Activated T-helper 1 cell treated with anti-CD3 and anti-CD28 coated beads, Interleukin-12 subunit alpha, Interleukin-12 subunit beta, Interleukin-2, Interleukin-4 antibody, amounts not matched to agents 30 ng/mL and 10 ng/mL and 1 ng/mL, durations not matched to agents 14 hours and 24 hours and 36 hours (primary cell): ENCODE data around the gene MRPL53. TPM values are rescaled to one million over a fixed set of nuclear protein-coding genes. Genes with fewer than 3 reads are reported as not detected.

ENCODE experiments used
- DNase-seq: peaks from one replicate; pipeline ENCODE4 v3.0.0; 2021; ENCODE audit warnings: low spot score
- H3K27ac Mint-ChIP-seq: one replicate; pipeline ENCODE4 v1.8.0; 2021; ENCODE audit warnings: mild to moderate bottlenecking, mixed read lengths
- H3K27me3 Mint-ChIP-seq: one replicate; pipeline ENCODE4 v1.8.0; 2022; ENCODE audit warnings: mild to moderate bottlenecking, moderate library complexity, mixed read lengths; ENCODE audit not compliant: insufficient read depth
- H3K36me3 Mint-ChIP-seq: one replicate; pipeline ENCODE4 v1.8.0; 2021; ENCODE audit warnings: low read depth, mixed read lengths
- H3K4me1 Mint-ChIP-seq: one replicate; pipeline ENCODE4 v1.8.0; 2021; ENCODE audit warnings: low read depth, mixed read lengths
- H3K4me3 Mint-ChIP-seq: one replicate; pipeline ENCODE4 v1.8.0; 2021; ENCODE audit warnings: mild to moderate bottlenecking, moderate library complexity, mixed read lengths
- H3K9me3 Mint-ChIP-seq: one replicate; pipeline ENCODE4 v1.8.0; 2021; ENCODE audit warnings: mixed read lengths
- intact Hi-C: fragments of 100-400 bp; cut with micrococcal nuclease; formaldehyde crosslinking; loops from one replicate; pipeline ENCODE4 v1.15.1; 2024
- total RNA-seq: library from RNA; stranded (reverse); gene quantifications from 2 replicates; pipeline ENCODE4 v1.2.3, GENCODE V29; 2022

The MRPL53 gene
- total RNA-seq, 1 donor from 2014 or later = 124 TPM

DNA sequence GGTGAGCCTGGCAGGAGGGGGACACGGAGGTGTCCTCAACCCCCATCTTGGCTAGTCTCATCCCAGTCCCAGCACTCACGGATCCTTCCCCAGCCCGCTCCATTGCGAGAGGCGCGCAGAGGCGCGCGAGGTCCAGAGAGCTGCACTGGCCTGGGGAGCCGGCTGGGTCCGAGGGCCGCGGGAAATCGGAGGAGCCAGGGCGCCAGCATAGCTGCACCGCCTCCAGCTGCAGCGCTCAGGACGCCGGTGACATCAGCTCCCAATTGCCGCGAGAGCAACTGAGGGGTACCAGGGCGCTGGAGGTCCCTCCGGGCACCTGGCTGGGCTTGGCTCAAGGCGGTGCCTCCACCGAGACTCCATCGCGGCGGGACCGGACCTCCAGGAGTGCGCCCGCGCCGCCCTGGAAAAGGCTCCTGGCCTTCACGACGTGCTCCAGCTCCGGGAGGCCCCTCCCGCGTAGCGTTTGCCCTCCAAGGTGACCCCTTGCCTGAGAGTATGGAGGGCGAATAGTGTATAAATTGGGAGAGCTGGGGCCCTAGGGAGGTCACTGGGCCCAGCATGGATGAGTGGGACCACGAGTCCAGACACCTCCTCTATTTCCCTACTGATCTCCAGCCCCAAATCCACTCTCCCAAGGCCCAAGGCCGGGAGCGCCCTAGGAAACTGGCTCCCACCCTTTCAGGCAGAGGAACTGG is 36.2 kb downstream of the MRPL53 start:
- H3K4me3 Mint-ChIP-seq = no peak overlapping the region
- H3K27ac Mint-ChIP-seq = no peak overlapping the region
- intact Hi-C loops = no loop called here
- H3K4me1 Mint-ChIP-seq = peaks cover 12% of the 10 kb centered on the region
- H3K27me3 Mint-ChIP-seq = peaks cover 12% of the 10 kb centered on the region
- H3K9me3 Mint-ChIP-seq = no peaks in the 10 kb centered on the region
- H3K36me3 Mint-ChIP-seq = no peaks in the 10 kb centered on the region
- DNase-seq = no peak

DNA sequence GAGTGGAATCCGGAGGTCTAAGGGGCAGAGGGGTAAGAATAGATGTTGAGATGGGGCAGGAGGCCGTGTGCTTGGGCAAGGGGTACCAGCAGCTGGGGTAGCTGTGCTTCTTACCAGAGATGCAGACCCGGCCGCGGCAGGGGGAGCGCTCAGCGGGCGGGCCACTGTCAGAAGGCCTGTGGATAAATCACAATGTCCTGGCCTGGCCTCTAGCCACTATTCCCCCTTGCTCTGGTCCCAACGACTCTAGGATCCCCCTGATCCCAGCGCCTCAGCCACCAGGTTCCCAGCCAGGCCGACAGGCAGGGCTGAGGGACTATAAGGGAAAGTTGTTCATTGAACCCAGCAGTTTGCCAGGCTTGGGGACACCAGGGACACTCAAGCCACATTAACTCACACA is 42.0 kb downstream of the MRPL53 start:
- DNase-seq = no peak
- Mint-ChIP-seq H3K27ac (no peak overlapping the region), H3K9me3 (no peaks in the 10 kb centered on the region), H3K36me3 (peaks cover 10% of the 10 kb centered on the region), H3K4me3 (no peak overlapping the region), H3K4me1 (no peaks in the 10 kb centered on the region), H3K27me3 (no peaks in the 10 kb centered on the region)
- intact Hi-C loops = no loop called here

DNA sequence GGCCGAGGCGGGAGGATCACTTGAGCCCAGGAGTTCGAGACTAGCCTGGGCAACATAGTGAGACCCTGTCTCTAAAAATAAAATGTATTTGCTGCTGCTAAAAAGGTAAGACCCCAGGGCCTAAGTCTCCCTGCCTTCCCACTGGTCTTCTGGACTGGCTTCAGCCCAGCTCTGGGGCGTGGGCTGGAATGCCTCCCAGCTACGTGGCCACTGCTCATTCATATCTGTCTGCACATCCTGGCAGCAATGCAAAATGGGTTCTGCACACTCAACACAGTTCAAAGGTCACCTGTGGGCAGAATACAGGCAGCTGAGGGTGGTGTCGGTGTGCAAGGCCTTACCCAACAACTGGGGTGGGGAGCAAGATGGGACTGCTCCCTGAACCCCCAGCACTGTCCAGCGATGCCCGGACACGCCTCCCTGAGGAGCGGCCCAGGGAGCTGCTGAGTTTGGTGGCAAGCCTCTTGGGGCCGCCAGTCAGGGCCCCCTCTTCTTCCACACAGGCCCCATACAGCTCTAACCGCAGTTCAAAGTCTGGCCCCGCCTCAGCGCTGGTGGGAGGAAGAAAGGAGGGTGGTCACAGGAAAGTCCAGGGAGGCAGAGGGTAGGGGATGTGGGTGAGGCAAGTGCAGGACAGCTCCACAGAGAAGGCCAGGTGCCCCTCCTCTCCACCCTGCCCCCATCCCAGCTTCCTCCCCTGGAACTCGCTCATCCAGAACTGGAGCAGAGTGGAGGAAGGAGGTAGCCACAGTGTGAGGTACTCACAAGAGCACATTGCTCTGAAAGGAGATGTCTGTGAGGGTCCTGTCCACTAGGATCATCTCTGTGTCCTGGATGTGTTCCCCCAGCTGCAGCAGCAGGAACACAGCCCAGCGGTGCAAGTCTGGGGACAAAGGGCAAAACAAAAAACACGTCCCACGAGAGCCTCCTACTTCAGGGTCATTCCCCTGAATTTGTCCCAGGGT is 42.7 kb downstream of the MRPL53 start:
- H3K27ac Mint-ChIP-seq = no peak overlapping the region
- DNase-seq = no peak
- H3K36me3 Mint-ChIP-seq = peaks cover 17% of the 10 kb centered on the region
- no peak overlapping the region for H3K4me3 Mint-ChIP-seq
- no peaks in the 10 kb centered on the region for H3K9me3 Mint-ChIP-seq
- no peaks in the 10 kb centered on the region for H3K4me1 Mint-ChIP-seq
- intact Hi-C loops = loop anchor here (10.0 kb wide), 1 partner anchor 225 kb away; the partner anchor contains the start of gene SEMA4F
- no peaks in the 10 kb centered on the region for H3K27me3 Mint-ChIP-seq

DNA sequence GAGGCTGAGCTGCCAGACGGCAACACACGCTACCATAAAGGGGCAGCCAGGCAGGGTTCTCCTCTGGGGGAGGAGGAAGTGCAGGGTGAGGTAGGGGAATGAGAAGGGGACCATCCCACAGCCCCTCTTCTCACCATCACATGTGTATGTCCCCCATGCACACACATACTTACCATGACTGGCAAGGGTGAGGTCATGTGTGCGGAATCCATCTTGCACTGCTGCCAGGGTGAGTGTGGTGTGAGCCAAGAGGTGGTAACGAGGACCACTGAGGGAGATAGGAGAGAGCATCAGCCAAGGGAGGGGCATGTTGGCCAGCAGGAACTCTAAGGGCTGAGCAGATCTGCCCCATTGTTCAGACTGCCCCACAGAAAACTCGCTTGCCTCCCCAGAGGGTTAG is 43.8 kb downstream of the MRPL53 start:
- no peaks in the 10 kb centered on the region for H3K27me3 Mint-ChIP-seq
- DNase-seq = no peak
- H3K4me3 Mint-ChIP-seq = no peak overlapping the region
- H3K4me1 Mint-ChIP-seq = peaks cover 2% of the 10 kb centered on the region
- H3K36me3 Mint-ChIP-seq = peaks cover 18% of the 10 kb centered on the region
- intact Hi-C loops = loop anchor here (10.0 kb wide), 1 partner anchor 226 kb away; the partner anchor contains the start of gene SEMA4F
- no peak overlapping the region for H3K27ac Mint-ChIP-seq
- H3K9me3 Mint-ChIP-seq = no peaks in the 10 kb centered on the region

DNA sequence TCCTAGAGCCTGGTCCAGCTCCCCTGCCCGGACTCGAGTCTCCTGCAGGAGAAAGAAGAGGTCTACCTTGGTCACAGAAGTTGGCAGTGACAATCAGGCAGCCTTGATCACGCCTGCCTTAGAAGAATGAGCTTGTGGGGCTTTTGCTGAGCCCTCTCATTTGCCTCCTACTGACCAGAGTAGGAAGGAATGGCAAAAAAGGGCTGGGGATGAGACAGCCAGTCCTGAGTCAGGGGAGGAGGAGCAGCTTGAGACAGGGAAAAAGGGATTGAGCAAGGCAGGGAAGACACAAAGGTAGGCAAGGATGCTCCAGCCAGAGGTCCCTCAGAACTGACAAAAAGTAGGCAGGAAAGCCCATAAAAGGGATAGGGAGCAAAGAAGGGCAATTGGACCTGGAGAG is 44.9 kb downstream of the MRPL53 start:
- intact Hi-C loops = loop anchor here (10.0 kb wide), 1 partner anchor 227 kb away; the partner anchor contains the start of gene SEMA4F
- Mint-ChIP-seq H3K27ac (no peak overlapping the region), H3K36me3 (peaks cover 25% of the 10 kb centered on the region), H3K4me3 (no peak overlapping the region), H3K27me3 (no peaks in the 10 kb centered on the region), H3K4me1 (peaks cover 13% of the 10 kb centered on the region), H3K9me3 (no peaks in the 10 kb centered on the region)
- DNase-seq = no peak

DNA sequence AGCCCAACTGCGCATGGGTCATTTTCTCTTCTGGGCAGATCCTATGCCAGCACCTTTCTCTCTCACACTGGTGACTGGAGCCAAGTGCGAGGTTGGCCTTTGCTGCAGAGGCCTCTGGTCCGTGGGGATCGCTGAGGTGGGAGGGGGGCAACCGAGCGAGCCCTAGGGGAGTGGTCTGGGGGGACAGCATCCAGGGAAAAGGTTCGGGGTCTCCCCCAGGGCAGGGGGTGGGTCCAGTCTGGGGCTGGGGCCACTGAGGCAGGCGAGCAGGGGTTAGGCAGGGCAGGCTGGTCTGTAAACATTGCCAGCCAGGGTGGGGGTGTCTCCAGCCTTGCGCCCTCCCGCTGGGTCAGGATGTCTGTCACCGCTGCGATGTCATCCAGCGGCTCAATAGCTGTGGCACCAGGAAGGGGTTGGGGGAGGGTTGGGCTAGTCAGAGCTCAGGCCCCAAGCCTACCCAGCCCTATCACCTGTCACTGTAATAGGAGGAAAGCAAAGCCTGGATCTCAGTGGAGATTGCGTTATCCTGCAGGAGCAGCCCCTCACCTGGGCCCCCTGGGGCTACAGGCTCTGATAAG is 46.2 kb downstream of the MRPL53 start:
- Mint-ChIP-seq H3K27ac (no peak overlapping the region), H3K4me1 (peaks cover 14% of the 10 kb centered on the region), H3K4me3 (no peak overlapping the region), H3K36me3 (peaks cover 25% of the 10 kb centered on the region), H3K9me3 (no peaks in the 10 kb centered on the region), H3K27me3 (no peaks in the 10 kb centered on the region)
- intact Hi-C loops = loop anchor here (10.0 kb wide), 1 partner anchor 229 kb away; the partner anchor contains the start of gene SEMA4F
- no peak for DNase-seq

DNA sequence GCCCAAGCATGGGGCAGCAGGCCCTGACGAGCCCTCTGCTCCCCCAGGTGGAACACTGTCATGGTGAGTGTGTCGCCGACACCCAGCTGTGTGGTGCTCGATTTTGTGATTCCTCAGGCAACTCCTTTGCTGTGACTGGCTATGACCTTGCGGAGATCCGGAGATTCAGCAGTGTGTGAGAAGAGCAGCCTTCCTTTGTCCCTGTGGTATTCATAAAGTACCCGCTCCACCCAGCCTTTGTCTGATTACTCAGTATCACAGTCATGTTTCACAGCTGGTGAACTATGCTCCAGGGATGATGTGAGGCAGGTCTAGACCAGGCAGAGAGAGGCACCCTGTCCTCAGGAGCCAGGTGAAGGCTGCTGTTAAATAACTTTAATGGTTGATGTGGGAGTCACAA is 47.0 kb downstream of the MRPL53 start:
- H3K27me3 Mint-ChIP-seq = no peaks in the 10 kb centered on the region
- peaks cover 25% of the 10 kb centered on the region for H3K36me3 Mint-ChIP-seq
- intact Hi-C loops = loop anchor here (10.0 kb wide), 1 partner anchor 229 kb away; the partner anchor contains the start of gene SEMA4F
- peaks cover 20% of the 10 kb centered on the region for H3K4me1 Mint-ChIP-seq
- H3K27ac Mint-ChIP-seq = no peak overlapping the region
- no peak for DNase-seq
- no peak overlapping the region for H3K4me3 Mint-ChIP-seq
- no peaks in the 10 kb centered on the region for H3K9me3 Mint-ChIP-seq

DNA sequence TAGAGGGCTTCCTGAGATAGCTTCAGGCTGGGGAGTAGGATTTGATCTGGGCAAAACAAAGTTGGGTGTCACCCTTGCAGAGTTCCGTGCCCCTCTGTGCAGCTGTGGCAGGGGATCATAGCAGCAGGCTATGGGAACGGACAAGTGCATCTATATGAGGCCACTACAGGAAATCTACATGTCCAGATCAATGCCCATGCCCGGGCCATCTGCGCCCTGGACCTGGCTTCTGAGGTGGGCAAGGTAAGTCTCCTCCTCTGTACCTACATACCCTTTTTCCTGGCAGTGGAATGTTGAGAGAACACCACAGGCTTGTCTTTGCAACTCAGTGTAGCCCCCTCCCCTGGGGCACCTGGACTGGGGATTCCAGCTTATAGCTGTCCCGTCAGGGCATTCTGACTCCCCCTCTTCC is 47.5 kb downstream of the MRPL53 start:
- intact Hi-C loops = loop anchor here (10.0 kb wide), 1 partner anchor 230 kb away; the partner anchor contains the start of gene SEMA4F
- Mint-ChIP-seq H3K4me1 (peaks cover 25% of the 10 kb centered on the region), H3K36me3 (peaks cover 25% of the 10 kb centered on the region), H3K4me3 (no peak overlapping the region), H3K27me3 (no peaks in the 10 kb centered on the region), H3K9me3 (no peaks in the 10 kb centered on the region), H3K27ac (no peak overlapping the region)
- no peak for DNase-seq

DNA sequence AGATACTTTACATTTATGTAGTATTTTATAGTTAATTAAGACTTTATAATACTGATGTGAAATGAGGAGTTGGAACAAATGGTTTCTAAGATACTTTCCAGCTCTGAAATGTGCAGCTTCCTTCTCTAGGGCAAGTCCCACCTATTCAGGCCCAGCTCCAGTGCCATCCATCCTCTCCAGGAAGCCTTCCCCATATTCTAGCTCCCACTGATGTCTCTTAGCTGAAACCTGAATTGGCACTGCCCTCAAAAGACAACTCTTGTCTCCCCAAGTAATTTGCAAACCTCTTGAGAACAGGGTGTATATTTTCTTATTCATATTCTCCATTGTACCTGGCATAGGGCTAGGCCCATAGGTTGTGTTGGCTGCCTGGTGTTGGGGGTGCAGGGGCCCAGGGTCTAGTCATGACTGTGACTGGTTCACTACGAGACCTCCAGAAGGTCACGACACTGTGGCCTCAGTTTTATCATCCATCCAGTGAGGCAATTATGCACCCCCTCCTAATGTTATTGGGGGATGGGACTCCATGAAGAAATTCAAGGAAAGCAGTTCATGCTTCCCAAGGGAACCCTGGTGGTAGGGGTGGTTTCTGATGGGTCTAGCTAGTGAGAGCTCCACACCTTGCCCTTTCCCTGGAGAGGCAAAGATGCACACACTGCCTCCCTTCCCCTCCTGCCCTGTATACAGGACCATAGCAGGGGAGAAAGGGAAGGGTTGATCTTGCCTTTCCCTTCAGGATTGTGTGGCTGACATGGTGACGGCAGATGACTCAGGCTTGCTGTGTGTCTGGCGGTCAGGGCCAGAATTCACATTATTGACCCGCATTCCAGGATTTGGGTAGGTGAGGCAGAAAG is 48.1 kb downstream of the MRPL53 start:
- H3K9me3 Mint-ChIP-seq = no peaks in the 10 kb centered on the region
- peaks cover 29% of the 10 kb centered on the region for H3K4me1 Mint-ChIP-seq
- H3K36me3 Mint-ChIP-seq = peaks cover 25% of the 10 kb centered on the region
- no peaks in the 10 kb centered on the region for H3K27me3 Mint-ChIP-seq
- H3K27ac Mint-ChIP-seq = no peak overlapping the region
- no peak for DNase-seq
- intact Hi-C loops = loop anchor here (10.0 kb wide), 1 partner anchor 230 kb away; the partner anchor contains the start of gene SEMA4F
- H3K4me3 Mint-ChIP-seq = no peak overlapping the region

DNA sequence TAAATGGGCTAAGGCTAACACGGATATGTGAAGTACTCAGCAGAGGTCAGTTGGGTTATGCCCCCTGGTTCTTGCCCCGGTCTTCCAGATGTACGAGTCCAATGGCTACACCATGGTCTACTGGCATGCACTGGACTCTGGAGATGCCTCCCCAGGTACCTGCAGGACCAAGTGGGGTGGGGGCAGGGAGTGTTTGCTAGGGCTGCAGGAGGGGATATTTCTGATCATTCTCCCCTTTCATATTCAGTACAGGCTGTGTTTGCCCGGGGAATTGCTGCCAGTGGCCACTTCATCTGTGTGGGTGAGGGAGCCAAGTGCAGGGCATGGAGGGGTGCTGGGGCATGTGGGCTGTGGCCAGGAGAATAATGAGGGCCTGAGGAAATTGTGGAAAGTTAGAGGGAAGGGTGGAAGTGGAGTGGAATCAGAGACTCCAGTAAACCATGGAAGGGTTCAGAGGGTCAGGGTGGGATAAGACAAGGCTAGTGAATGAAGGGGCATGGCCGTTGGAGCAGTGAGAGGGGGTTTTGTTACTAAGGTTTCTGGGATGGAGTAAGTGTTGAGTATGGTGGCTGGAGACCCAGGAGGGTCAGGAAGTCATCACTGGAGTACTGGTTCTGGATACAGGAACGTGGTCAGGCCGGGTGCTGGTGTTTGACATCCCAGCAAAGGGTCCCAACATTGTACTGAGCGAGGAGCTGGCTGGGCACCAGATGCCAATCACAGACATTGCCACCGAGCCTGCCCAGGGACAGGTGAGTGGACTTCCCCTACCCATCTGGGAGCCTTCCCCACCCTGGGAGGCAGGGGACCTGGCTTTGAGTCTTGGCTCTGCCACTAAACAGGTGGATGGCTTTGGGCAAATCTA is 49.0 kb downstream of the MRPL53 start:
- H3K9me3 Mint-ChIP-seq = no peaks in the 10 kb centered on the region
- DNase-seq = no peak
- H3K36me3 Mint-ChIP-seq = peaks cover 25% of the 10 kb centered on the region
- H3K4me1 Mint-ChIP-seq = peaks cover 29% of the 10 kb centered on the region
- H3K4me3 Mint-ChIP-seq = peak overlapping the region; percentile 98
- peak overlapping the region; percentile 49 for H3K27ac Mint-ChIP-seq
- no peaks in the 10 kb centered on the region for H3K27me3 Mint-ChIP-seq
- intact Hi-C loops = loop anchor here (10.0 kb wide), 1 partner anchor 231 kb away; the partner anchor contains the start of gene SEMA4F
